RWPE2 (cell line): ENCODE measurements around the gene WNT4.

Experiments used
- ATAC-seq: fragments of 200-7000 bp; cut with Tn5 transposase; 3 replicates; pipeline ENCODE4 v1.9.1; 2021; ENCODE audit warnings: low read depth
- DNase-seq: peaks from one replicate; pipeline ENCODE4 v3.0.0-alpha.2; 2020; ENCODE audit warnings: low spot score
- H3K27ac ChIP-seq: fragments of 450-650 bp; 2 replicates; pipeline ENCODE4 v1.5.1; 2017; ENCODE audit warnings: mild to moderate bottlenecking; ENCODE audit not compliant: poor library complexity, severe bottlenecking
- H3K27me3 ChIP-seq: fragments of 250-450 bp; sonication (Bioruptor Pico); 2 replicates; pipeline ENCODE4 v1.5.1; 2021; ENCODE audit warnings: mild to moderate bottlenecking, moderate library complexity; ENCODE audit not compliant: insufficient read depth, poor library complexity, severe bottlenecking
- H3K36me3 ChIP-seq: fragments of 250-450 bp; sonication (Bioruptor Pico); 2 replicates; pipeline ENCODE4 v1.5.1; 2020; ENCODE audit warnings: low read depth, mild to moderate bottlenecking, moderate library complexity
- H3K4me1 ChIP-seq: fragments of 250-450 bp; sonication (Bioruptor Pico); 2 replicates; pipeline ENCODE4 v1.5.1; 2021; ENCODE audit warnings: mild to moderate bottlenecking, moderate library complexity; ENCODE audit not compliant: insufficient read depth, poor library complexity, severe bottlenecking
- H3K4me3 ChIP-seq: fragments of 250-450 bp; sonication (Bioruptor Pico); 2 replicates; pipeline ENCODE4 v1.5.1; 2021; ENCODE audit warnings: mild to moderate bottlenecking, moderate library complexity; ENCODE audit not compliant: severe bottlenecking
- H3K9me3 ChIP-seq: fragments of 250-450 bp; sonication (Bioruptor Pico); 2 replicates; pipeline ENCODE4 v1.5.1; 2021; ENCODE audit warnings: mild to moderate bottlenecking, moderate library complexity; ENCODE audit not compliant: severe bottlenecking
- TF ChIP-seq, protein P1 (sequence below): fragments of 450-650 bp; IDR thresholded peaks from one replicate; pipeline ENCODE4 v1.5.1; 2017; ENCODE audit warnings: mild to moderate bottlenecking, moderate library complexity; ENCODE audit not compliant: poor library complexity, severe bottlenecking

WNT4 gene

GRCh38 chr1:22118291-22118992, 24.5 kb downstream of the WNT4 start:
- no peak overlapping the region for H3K27ac ChIP-seq
- no peaks in the 10 kb centered on the region for H3K27me3 ChIP-seq
- peaks cover 19% of the 10 kb centered on the region; the same call in 1 of the 2 replicates for H3K36me3 ChIP-seq
- no peak; the same call in 2 of the 3 replicates for ATAC-seq
- DNase-seq = no peak
- no peak overlapping the region for H3K4me3 ChIP-seq
- TF ChIP-seq, protein P1, sequence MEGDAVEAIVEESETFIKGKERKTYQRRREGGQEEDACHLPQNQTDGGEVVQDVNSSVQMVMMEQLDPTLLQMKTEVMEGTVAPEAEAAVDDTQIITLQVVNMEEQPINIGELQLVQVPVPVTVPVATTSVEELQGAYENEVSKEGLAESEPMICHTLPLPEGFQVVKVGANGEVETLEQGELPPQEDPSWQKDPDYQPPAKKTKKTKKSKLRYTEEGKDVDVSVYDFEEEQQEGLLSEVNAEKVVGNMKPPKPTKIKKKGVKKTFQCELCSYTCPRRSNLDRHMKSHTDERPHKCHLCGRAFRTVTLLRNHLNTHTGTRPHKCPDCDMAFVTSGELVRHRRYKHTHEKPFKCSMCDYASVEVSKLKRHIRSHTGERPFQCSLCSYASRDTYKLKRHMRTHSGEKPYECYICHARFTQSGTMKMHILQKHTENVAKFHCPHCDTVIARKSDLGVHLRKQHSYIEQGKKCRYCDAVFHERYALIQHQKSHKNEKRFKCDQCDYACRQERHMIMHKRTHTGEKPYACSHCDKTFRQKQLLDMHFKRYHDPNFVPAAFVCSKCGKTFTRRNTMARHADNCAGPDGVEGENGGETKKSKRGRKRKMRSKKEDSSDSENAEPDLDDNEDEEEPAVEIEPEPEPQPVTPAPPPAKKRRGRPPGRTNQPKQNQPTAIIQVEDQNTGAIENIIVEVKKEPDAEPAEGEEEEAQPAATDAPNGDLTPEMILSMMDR = no peak
- H3K9me3 ChIP-seq = no peaks in the 10 kb centered on the region
- H3K4me1 ChIP-seq = no peaks in the 10 kb centered on the region

DNA sequence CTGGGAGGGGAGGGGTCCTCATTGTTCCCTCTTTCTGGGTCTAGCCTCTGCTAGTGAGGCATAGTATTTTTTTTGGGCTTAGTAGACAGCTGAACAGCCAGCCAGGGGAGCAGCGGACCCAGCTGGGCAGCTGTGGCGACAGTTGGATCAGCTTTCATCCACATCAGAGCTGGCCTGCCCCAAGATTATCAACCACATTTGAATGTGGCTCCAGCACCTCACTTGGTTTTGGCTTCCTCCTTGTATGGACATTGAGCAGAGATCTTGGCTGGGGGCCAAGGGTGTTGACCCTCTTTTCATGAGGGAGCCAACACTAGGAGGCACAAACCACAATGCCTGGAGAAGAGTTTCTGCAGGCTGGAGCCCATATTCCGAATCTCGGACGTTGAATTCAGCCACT, 25.0 kb downstream of the WNT4 start:
- Histone ChIP-seq H3K9me3 (no peaks in the 10 kb centered on the region), H3K4me1 (no peaks in the 10 kb centered on the region), H3K27me3 (no peaks in the 10 kb centered on the region), H3K27ac (no peak overlapping the region), H3K4me3 (no peak overlapping the region), H3K36me3 (peaks cover 24% of the 10 kb centered on the region; the same call in 1 of the 2 replicates)
- ATAC-seq (no peak), DNase-seq (no peak)
- TF ChIP-seq, protein P1 = no peak

GRCh38 chr1:22117238-22117637, 25.7 kb downstream of the WNT4 start:
- no peak overlapping the region for H3K27ac ChIP-seq
- DNase-seq (no peak), ATAC-seq (no peak)
- no peaks in the 10 kb centered on the region for H3K27me3 ChIP-seq
- H3K36me3 ChIP-seq = peaks cover 30% of the 10 kb centered on the region
- TF ChIP-seq, protein P1 = no peak
- no peak overlapping the region for H3K4me3 ChIP-seq
- no peaks in the 10 kb centered on the region for H3K9me3 ChIP-seq
- H3K4me1 ChIP-seq = no peaks in the 10 kb centered on the region

DNA sequence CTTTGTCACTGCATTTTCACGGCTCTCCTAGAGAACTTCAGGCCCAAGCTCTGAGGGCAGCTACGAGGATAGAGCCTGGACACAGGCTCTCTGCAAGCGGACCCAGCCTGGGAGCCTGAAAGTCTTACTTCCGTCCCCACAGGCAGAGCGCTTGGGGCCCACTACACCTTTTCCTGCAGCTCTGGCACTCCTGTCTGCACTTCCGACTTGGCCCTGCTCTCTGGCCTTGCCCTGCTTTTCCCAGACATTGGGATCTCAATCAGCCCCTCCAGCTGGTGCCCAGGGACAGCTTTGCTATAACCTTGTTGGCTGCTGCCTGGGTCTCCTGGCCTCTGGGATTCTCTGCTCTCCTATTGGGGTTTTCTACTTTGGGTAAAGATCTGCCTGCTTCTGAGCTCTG, 27.6 kb downstream of the WNT4 start:
- ATAC-seq (no peak), DNase-seq (no peak)
- Histone ChIP-seq H3K4me1 (no peaks in the 10 kb centered on the region), H3K27ac (no peak overlapping the region), H3K4me3 (no peak overlapping the region), H3K27me3 (no peaks in the 10 kb centered on the region), H3K36me3 (peaks cover 46% of the 10 kb centered on the region), H3K9me3 (no peaks in the 10 kb centered on the region)
- TF ChIP-seq, protein P1 = no peak
